CD14-positive monocyte (primary cell): Measurements from ENCODE around the gene GRIK3. TPM values are rescaled to one million over a fixed set of nuclear protein-coding genes. Genes with fewer than 3 reads are reported as not detected.

ENCODE experiments used
- DNase-seq, 3 donors: peaks; one replicate each; pipeline ENCODE4 v3.0.0-alpha.2; 2011 to 2022
- H2AFZ ChIP-seq: 2 replicates; pipeline ENCODE4 v1.6.0; 2012; ENCODE audit warnings: mild to moderate bottlenecking, low read depth, low read length, inconsistent platforms; ENCODE audit not compliant: insufficient read depth, poor library complexity, severe bottlenecking
- H3K27ac ChIP-seq, 2 donors: 1 replicate in 1 of 2; 2 replicates in 1 of 2; pipeline ENCODE4 v1.5.1; 2012 to 2013; ENCODE audit warnings: low read length in 2 of 2, control low read depth in 1 of 2, inconsistent platforms in 1 of 2, low read depth in 1 of 2, mild to moderate bottlenecking in 1 of 2
- H3K27me3 ChIP-seq, 2 donors: one replicate each; pipeline versions ENCODE4 v1.6.0 to v1.6.1; 2011 to 2013; ENCODE audit warnings: low read length in 2 of 2; ENCODE audit not compliant: control insufficient read depth in 2 of 2, insufficient read depth in 2 of 2
- H3K36me3 ChIP-seq, 2 donors: replicated peaks in 1 of 2; 1 replicate in 1 of 2; 2 replicates in 1 of 2; pipeline versions ENCODE4 v1.5.1 to v1.6.1; 2012 to 2013; ENCODE audit warnings: low read length in 2 of 2, control low read depth in 1 of 2, inconsistent platforms in 1 of 2, mild to moderate bottlenecking in 1 of 2; ENCODE audit not compliant: insufficient read depth in 2 of 2, control insufficient read depth in 1 of 2
- H3K4me1 ChIP-seq, 2 donors: 1 replicate in 1 of 2; 2 replicates in 1 of 2; pipeline versions ENCODE4 v1.5.1 to v1.6.1; 2012 to 2013; ENCODE audit warnings: low read length in 2 of 2, control low read depth in 1 of 2, inconsistent platforms in 1 of 2, mild to moderate bottlenecking in 1 of 2, moderate library complexity in 1 of 2; ENCODE audit not compliant: insufficient read depth in 2 of 2, control insufficient read depth in 1 of 2
- H3K4me2 ChIP-seq: replicated peaks from 2 replicates; pipeline ENCODE3; 2012; ENCODE audit warnings: low read length, moderate library complexity, mild to moderate bottlenecking; ENCODE audit not compliant: poor library complexity, severe bottlenecking; ENCODE audit errors: extremely low read depth
- H3K4me3 ChIP-seq, 3 experiments: fragments of 200-600 bp in 1 of 3; sonication (generic) in 1 of 3; replicated peaks in 1 of 3; 1 replicate in 2 of 3; 2 replicates in 1 of 3; pipeline ENCODE4 v1.5.1; 2011 to 2013; ENCODE audit warnings: low read length in 3 of 3, mild to moderate bottlenecking in 3 of 3, control low read depth in 2 of 3, low read depth in 2 of 3, inconsistent platforms in 1 of 3, moderate library complexity in 1 of 3
- H3K79me2 ChIP-seq: 2 replicates; pipeline ENCODE4 v1.6.0; 2012; ENCODE audit warnings: mild to moderate bottlenecking, control low read depth, inconsistent platforms, low read length, moderate library complexity; ENCODE audit not compliant: insufficient read depth
- H3K9ac ChIP-seq: 2 replicates; pipeline ENCODE4 v1.6.0; 2017; ENCODE audit warnings: low read length, mild to moderate bottlenecking; ENCODE audit not compliant: insufficient read depth, poor library complexity, severe bottlenecking
- H3K9me3 ChIP-seq, 2 donors: replicated peaks in 1 of 2; 1 replicate in 1 of 2; 2 replicates in 1 of 2; pipeline versions ENCODE4 v1.5.1 to v1.6.1; 2012 to 2013; ENCODE audit warnings: low read length in 2 of 2, control low read depth in 1 of 2; ENCODE audit not compliant: control insufficient read depth in 1 of 2, insufficient read depth in 1 of 2
- H4K20me1 ChIP-seq: 2 replicates; pipeline ENCODE4 v1.6.0; 2012; ENCODE audit warnings: mild to moderate bottlenecking, low read length, control low read depth, moderate library complexity; ENCODE audit not compliant: insufficient read depth
- H3K27ac Mint-ChIP-seq, 7 donors: one replicate each; pipeline ENCODE4 v1.8.0; 2020; ENCODE audit warnings: mild to moderate bottlenecking in 7 of 7, mixed read lengths in 7 of 7, moderate library complexity in 6 of 7, inconsistent platforms in 2 of 7
- H3K27me3 Mint-ChIP-seq, 3 donors: one replicate each; pipeline ENCODE4 v1.8.0; 2021 to 2022; ENCODE audit warnings: low read depth in 3 of 3, mild to moderate bottlenecking in 3 of 3, mixed read lengths in 3 of 3, moderate library complexity in 3 of 3, inconsistent platforms in 1 of 3
- H3K36me3 Mint-ChIP-seq, 2 donors: one replicate each; pipeline ENCODE4 v1.8.0; 2020; ENCODE audit warnings: mixed read lengths in 2 of 2, inconsistent platforms in 1 of 2, mild to moderate bottlenecking in 1 of 2
- H3K4me1 Mint-ChIP-seq: one replicate; pipeline ENCODE4 v1.8.0; 2020; ENCODE audit warnings: mild to moderate bottlenecking, mixed read lengths
- H3K4me3 Mint-ChIP-seq, 2 donors: one replicate each; pipeline ENCODE4 v1.8.0; 2020; ENCODE audit warnings: mild to moderate bottlenecking in 2 of 2, mixed read lengths in 2 of 2, moderate library complexity in 1 of 2
- H3K9me3 Mint-ChIP-seq, 7 donors: one replicate each; pipeline ENCODE4 v1.8.0; 2020 to 2022; ENCODE audit warnings: mixed read lengths in 7 of 7, mild to moderate bottlenecking in 6 of 7, moderate library complexity in 6 of 7, inconsistent platforms in 2 of 7
- WGBS: methylation state at CpG from one replicate; pipeline ENCODE4 v1.1.5; 2013; ENCODE audit warnings: missing lambda C conversion rate; ENCODE audit not compliant: insufficient coverage; 5-methylcytosine and 5-hydroxymethylcytosine counted together
- intact Hi-C, 2 donors: fragments of 100-400 bp; cut with micrococcal nuclease; formaldehyde crosslinking; loops; one replicate each; pipeline versions ENCODE4 v1.15.0 to v1.15.1; 2023
- polyA plus RNA-seq, 3 donors: library from polyadenylated mRNA; depleted of rRNA in 1 of 3; unstranded in 2 of 3; stranded (reverse) in 1 of 3; fragments of 300-500 nt in 2 of 3; fragments of >200 nt in 1 of 3; fragmentation: Illumina TruSeq in 2 of 3; gene quantifications; 1 replicate in 2 of 3; 2 replicates in 1 of 3; pipeline ENCODE4 v1.2.3, GENCODE V29; 2012 to 2021
- TF ChIP-seq, protein P1 (sequence below): fragments of 200-600 bp; IDR thresholded peaks from one replicate; pipeline ENCODE4 v1.8.0; 2022; ENCODE audit warnings: antibody characterized with exemption, mild to moderate bottlenecking

The GRIK3 gene
- polyA plus RNA-seq, 3 donors, result not detected

DNA sequence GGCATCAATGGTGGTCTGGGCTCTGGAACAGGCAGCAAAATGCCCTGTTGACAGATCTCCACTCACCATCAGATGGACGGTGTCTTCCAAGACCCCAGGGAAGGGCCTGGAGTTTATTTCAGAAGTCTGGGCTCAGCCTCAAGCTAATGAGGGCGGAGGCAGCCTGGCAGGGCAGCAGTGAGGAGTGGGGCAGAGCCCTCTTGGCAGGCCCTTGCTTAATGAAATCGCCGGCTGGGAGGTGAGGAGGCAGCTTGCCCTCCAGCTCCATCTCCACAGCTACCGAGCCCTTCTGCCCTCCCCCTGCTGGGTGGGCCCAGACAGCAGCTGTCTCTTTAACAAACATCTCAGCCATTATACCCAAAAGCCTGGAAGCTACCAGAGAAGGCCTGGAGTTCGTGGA lies 22.0 kb upstream of the GRIK3 start:
- Mint-ChIP-seq H3K36me3 (no peaks in the 10 kb centered on the region), H3K4me1 (no peaks in the 10 kb centered on the region), H3K27me3 (peaks cover 0 to 8% (median 5%) of the 10 kb centered on the region in 3 donors), H3K27ac (no peak overlapping the region), H3K9me3 (peaks cover 0 to 1% (median 0%) of the 10 kb centered on the region in 7 donors), H3K4me3 (no peak overlapping the region)
- Histone ChIP-seq H3K4me3 (no peak overlapping the region), H3K79me2 (no peaks in the 10 kb centered on the region), H3K9ac (no peak overlapping the region), H3K4me1 (no peaks in the 10 kb centered on the region), H2AFZ (no peak overlapping the region), H3K9me3 (no peaks in the 10 kb centered on the region), H3K36me3 (no peaks in the 10 kb centered on the region), H3K27ac (no peak overlapping the region), H3K27me3 (no peaks in the 10 kb centered on the region), H3K4me2 (no peak overlapping the region), H4K20me1 (no peaks in the 10 kb centered on the region)
- WGBS, result 40% methylated on average over 3 of the region's 6 CpGs
- intact Hi-C loops, result no loop called here
- no peak for DNase-seq
- TF ChIP-seq, protein P1, sequence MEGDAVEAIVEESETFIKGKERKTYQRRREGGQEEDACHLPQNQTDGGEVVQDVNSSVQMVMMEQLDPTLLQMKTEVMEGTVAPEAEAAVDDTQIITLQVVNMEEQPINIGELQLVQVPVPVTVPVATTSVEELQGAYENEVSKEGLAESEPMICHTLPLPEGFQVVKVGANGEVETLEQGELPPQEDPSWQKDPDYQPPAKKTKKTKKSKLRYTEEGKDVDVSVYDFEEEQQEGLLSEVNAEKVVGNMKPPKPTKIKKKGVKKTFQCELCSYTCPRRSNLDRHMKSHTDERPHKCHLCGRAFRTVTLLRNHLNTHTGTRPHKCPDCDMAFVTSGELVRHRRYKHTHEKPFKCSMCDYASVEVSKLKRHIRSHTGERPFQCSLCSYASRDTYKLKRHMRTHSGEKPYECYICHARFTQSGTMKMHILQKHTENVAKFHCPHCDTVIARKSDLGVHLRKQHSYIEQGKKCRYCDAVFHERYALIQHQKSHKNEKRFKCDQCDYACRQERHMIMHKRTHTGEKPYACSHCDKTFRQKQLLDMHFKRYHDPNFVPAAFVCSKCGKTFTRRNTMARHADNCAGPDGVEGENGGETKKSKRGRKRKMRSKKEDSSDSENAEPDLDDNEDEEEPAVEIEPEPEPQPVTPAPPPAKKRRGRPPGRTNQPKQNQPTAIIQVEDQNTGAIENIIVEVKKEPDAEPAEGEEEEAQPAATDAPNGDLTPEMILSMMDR, result no peak

DNA sequence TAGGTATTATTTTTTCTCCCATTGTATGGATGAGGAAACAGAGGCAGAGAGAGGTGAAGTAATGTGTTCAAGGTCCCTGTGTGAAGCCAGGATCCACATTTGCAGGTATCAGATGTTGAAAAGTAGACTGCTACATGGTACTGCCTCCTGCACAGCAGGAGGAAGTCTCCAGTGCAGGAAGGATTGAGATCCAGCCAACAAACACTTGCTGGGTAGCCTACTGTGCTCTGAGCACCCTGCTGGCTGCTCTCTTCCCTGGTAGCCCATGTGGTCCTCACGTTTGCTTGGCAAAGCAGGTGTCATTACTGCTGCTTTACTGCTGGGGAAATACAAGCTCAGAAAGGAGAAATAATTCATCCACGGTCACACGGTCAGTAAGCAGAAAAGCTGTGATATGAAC lies 21.3 kb upstream of the GRIK3 start:
- Histone ChIP-seq H4K20me1 (no peaks in the 10 kb centered on the region), H3K79me2 (no peaks in the 10 kb centered on the region), H3K36me3 (no peaks in the 10 kb centered on the region), H3K27me3 (no peaks in the 10 kb centered on the region), H3K4me1 (no peaks in the 10 kb centered on the region), H3K9ac (no peak overlapping the region), H3K4me3 (no peak overlapping the region), H3K27ac (no peak overlapping the region), H3K4me2 (no peak overlapping the region), H3K9me3 (no peaks in the 10 kb centered on the region), H2AFZ (no peak overlapping the region)
- no peak overlapping the region for H3K27ac Mint-ChIP-seq
- 67% methylated on average over 3 of the region's 3 CpGs for whole genome bisulfite sequencing
- no peaks in the 10 kb centered on the region for H3K36me3 Mint-ChIP-seq
- intact Hi-C loops, result no loop called here
- no peak overlapping the region for H3K4me3 Mint-ChIP-seq
- H3K27me3 Mint-ChIP-seq, result peaks cover 0 to 6% (median 4%) of the 10 kb centered on the region in 3 donors
- TF ChIP-seq, protein P1, result no peak
- H3K9me3 Mint-ChIP-seq, result no peaks in the 10 kb centered on the region
- H3K4me1 Mint-ChIP-seq, result no peaks in the 10 kb centered on the region
- no peak for DNase-seq
